NCI-H1092 treated with DMSO at 0.1 percent for 48 hours (cell line): ENCODE data around the gene SPACA4.
"Not testable (repeated sequence)": the region's sequence is repeated elsewhere in the genome, so short reads cannot be mapped to it uniquely, and the experiment has no call there.

ENCODE experiments used
- DNase-seq: peaks from one replicate; lab custom pipeline; 2025; lab: John Stamatoyannopoulos, UW

The SPACA4 gene

GRCh38 chr19:48618916-48619691, 12.6 kb downstream of the SPACA4 start, which contains the start of the genes RPL18 and SPHK2:
TSS of gene RPL18 (minus strand) at chr19:48619178. CDS start at chr19:48619143, 35 bp downstream.
TSS of gene SPHK2 (plus strand) at chr19:48619506. CDS start at chr19:48620515, 1,009 bp downstream.
- peak; percentile 98 for DNase-seq

GRCh38 chr19:48619692-48620585, 13.4 kb downstream of the SPACA4 start:
- DNase-seq, result no peak

- no peak for DNase-seq
Measured at GRCh38 chr19:48623556-48624066, 17.1 kb downstream of the SPACA4 start.

- peak; percentile 95 for DNase-seq
Measured at GRCh38 chr19:48624067-48624594, 17.6 kb downstream of the SPACA4 start.

GRCh38 chr19:48624791-48625723, 18.5 kb downstream of the SPACA4 start:
- no peak for DNase-seq

- DNase-seq, result no peak
Measured at GRCh38 chr19:48625891-48626327, 19.4 kb downstream of the SPACA4 start.

GRCh38 chr19:48627201-48627864, 20.8 kb downstream of the SPACA4 start:
- DNase-seq, result no peak

- no peak for DNase-seq
Measured at GRCh38 chr19:48627865-48628314, 21.3 kb downstream of the SPACA4 start.

- DNase-seq, result no peak
Measured at GRCh38 chr19:48628486-48629296, 22.1 kb downstream of the SPACA4 start.

- DNase-seq, result no peak
Measured at GRCh38 chr19:48629297-48629598, 22.7 kb downstream of the SPACA4 start.

GRCh38 chr19:48629599-48630295, 23.2 kb downstream of the SPACA4 start:
- DNase-seq, result no peak

GRCh38 chr19:48630296-48631063, 23.9 kb downstream of the SPACA4 start:
- DNase-seq, result no peak

GRCh38 chr19:48631225-48631624, 24.7 kb downstream of the SPACA4 start:
- DNase-seq, result no peak

GRCh38 chr19:48632286-48632685, 25.7 kb downstream of the SPACA4 start:
- DNase-seq, result not testable (repeated sequence)

- no peak for DNase-seq
Measured at GRCh38 chr19:48632692-48633147, 26.2 kb downstream of the SPACA4 start.

GRCh38 chr19:48633148-48634035, 26.9 kb downstream of the SPACA4 start:
- no peak for DNase-seq

- no peak for DNase-seq
Measured at GRCh38 chr19:48634036-48634342, 27.4 kb downstream of the SPACA4 start.
